HG03558 (cell line): ENCODE data around the gene LSAMP.
"Not testable (repeated sequence)": the region's sequence is repeated elsewhere in the genome, so short reads cannot be mapped to it uniquely, and the experiment has no call there.

Source experiments
- ATAC-seq: cut with Tn5 transposase; IDR thresholded peaks from one replicate; pipeline ENCODE4 v1.9.1; 2021; ENCODE audit warnings: moderate number of reproducible peaks; ENCODE audit not compliant: unreplicated experiment; ENCODE audit errors: extremely low read depth

LSAMP gene

GRCh38 chr3:116254541-116254940, 190.7 kb downstream of the LSAMP start:
- ATAC-seq = no peak

GRCh38 chr3:116253511-116253910, 191.8 kb downstream of the LSAMP start:
- ATAC-seq = no peak

- ATAC-seq = no peak
Observed at GRCh38 chr3:116247605-116248004, 197.7 kb downstream of the LSAMP start.

DNA sequence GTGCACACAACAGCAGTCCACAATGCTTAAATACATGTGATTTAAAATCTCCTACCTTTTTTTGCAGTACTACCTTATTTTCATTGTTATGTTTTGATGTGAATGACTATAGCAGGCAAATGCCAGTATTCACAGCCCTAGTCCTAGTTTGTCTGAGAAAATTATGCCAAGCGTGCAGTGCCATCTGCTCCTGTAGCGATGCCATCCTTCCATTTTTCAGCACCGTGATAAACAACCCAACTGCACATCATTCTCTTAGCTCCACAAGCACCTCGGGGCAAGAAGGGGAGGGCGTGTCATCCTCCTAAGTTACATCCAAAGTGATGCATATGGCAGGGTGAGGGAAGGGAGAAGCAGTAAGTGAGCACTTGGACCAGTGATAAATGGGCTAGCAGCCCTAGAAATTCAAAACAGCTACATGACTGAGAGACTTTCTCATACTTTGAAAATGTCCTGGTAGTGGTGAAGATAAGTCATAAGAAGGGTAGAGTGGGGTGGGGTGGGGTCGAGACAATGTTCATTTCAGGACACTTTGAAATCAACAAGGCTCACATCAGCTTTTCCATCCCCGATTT, 198.8 kb downstream of the LSAMP start:
- no peak for ATAC-seq

GRCh38 chr3:116242825-116243224, 202.5 kb downstream of the LSAMP start:
- no peak for ATAC-seq

DNA sequence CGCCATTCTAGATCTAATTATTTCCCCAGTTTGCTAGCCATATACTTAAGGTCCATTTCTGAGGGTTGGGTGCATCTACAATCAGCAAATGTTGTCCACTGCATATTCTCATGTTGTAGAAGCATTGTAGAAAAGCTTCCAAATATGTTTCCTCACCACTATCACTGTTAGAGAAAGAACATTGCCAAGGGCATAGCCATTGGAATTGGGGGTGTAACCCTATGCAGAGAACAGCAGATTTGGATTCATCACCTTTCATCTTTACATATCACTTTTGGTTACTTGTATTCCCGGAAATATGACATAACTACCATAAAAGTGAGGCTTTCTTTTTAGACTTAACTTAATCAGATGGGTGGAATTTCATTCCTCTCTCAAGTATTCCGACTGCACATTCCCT, 203.6 kb downstream of the LSAMP start:
- ATAC-seq = no peak

- ATAC-seq = no peak
Observed at GRCh38 chr3:116240261-116240660, 205.0 kb downstream of the LSAMP start.

DNA sequence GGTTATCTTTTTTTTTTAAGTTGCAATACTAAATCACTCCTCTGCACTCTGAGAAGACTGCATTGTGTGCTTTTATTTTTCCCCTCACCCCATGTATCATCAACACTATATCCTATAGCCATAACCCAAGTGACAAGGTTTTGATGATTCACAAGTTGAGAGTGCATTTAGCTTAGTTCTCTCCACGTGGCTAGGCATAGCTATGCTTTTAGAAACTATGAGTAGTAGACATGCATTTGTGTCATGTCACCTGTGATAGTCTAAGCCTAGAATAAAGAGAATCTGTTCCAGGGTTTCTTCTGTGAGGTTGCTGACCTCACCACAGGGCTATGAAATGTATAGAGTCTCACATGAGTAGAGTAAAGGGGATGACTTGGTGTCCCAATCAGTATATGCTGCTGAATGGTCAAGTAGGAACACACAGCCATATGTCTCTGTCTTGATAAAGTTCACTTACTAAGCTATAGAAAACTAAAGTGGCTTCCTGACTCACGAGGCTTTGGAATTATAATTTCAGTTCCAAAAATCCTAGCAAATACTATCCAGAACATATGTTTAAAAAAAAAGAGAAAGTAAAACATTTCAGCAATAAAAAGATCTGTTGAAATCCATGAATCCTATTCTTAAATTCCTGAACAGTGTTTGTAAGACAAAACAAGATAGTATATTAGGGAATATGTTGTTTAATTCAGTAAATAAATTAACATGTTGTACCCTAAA, 206.3 kb downstream of the LSAMP start:
- ATAC-seq = no peak

- ATAC-seq = no peak
Observed at GRCh38 chr3:116233711-116234357, 211.5 kb downstream of the LSAMP start.

DNA sequence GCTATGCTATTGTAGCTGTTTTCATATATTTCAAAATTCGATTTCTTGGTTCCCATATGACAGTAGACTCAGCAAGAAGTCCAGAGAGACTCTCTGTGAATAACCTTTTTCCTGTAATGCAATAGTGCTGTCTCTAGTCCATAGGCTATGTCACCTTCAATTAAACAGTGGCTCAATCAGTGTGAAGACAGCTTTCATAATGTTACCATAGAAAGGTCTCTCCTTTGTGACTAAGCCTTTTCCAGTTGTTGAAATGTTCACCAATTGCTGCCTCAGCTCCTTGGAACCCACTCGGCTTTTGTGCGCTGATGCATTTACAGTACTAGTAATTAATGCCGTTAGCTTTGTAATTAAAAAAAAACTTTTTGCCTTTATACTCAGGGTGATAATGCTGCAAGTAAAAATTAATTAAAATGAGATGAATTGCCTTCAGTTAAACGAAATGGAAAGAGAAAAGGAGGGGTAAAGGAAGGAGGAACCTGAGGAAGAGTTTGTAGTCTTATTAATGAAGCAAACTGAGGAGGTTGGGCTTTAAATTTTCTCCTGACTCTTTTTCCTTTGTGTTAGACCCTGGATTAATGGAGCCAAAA, 214.8 kb downstream of the LSAMP start:
- ATAC-seq = no peak

GRCh38 chr3:116226266-116226665, 219.0 kb downstream of the LSAMP start:
- ATAC-seq = no peak

- no peak for ATAC-seq
Observed at GRCh38 chr3:116216761-116217160, 228.5 kb downstream of the LSAMP start.

- ATAC-seq = no peak
Observed at GRCh38 chr3:116211901-116212300, 233.4 kb downstream of the LSAMP start.

- ATAC-seq = not testable (repeated sequence)
Observed at GRCh38 chr3:116208830-116209229, 236.5 kb downstream of the LSAMP start.

- no peak for ATAC-seq
Observed at GRCh38 chr3:116200956-116201690, 244.2 kb downstream of the LSAMP start.

DNA sequence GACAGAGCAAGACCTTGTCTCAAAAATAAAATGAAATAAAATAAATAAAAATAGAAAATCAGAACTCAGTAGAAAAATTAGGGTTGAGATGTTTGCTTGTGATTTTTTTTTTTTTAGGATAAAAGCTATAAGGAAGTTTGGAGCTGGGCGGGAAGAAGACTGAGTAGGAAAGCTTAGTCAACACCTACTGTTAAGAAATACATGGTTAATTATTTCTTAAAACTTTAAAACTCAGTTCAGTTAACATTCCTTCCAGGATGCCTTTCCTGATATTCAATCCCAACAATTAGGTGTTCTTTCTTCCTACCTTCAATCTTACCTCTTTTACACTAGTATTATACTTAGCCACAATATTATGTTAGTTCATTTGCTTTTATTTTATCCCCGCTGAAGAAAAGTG, 246.2 kb downstream of the LSAMP start:
- ATAC-seq = no peak

- ATAC-seq = no peak
Observed at GRCh38 chr3:116198087-116198486, 247.2 kb downstream of the LSAMP start.

- no peak for ATAC-seq
Observed at GRCh38 chr3:116192464-116192863, 252.8 kb downstream of the LSAMP start.

DNA sequence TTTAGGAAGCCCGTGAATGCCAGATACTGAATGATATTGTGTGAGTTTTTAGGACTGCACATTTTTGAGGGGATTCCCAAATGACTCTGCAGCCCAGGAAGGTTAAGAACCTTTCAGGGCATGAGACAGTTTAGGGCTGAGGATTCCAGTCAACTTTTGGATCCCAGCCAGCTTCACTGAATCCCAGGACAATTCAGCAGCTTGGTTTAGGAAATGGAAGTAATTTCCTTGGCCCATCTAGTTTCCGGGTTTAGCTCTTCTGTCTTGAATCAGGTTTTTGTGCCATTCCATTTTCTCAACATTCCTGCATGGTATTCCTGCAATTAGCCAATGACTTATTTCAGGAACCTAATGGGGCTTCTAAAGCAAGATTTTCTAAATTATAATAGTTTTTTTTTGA, 253.9 kb downstream of the LSAMP start:
- no peak for ATAC-seq

DNA sequence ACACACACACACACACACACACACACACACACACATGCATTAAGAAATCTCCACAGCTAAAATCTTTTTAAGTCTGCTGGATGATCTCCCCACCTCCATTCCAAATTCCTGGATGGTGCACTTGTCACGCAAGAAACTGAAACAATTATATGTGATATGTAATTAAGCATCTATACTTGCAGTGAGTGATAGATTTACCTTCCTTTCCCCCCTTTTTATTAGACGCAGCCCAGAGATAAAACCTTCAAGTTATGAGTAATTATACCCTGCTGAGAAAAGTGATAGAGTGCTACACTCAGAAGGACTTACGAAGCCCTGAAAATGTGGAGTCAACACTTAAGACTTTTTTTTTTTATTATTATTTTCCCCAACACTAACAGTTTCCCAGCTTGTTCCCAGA, 255.2 kb downstream of the LSAMP start:
- ATAC-seq = no peak
